Measurements from ENCODE around the gene FITM1.

DNA sequence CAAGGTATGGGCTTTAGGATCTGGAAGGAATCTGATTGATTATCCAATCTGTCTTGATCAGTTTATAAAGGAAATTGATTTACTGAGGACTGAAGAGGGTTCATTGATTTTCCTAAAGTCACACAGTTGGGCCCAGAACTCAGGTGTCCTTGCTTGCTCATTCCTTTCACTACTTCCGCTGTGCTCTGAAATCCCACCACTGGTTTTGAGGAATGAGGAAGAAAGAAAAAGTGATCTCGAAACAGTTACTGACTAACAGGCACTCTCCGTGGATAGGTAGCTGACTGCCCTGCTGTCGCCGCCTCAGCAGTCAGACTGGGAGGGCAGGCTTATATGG, at the start of gene FITM1:
- TF ChIP-seq, protein P1, sequence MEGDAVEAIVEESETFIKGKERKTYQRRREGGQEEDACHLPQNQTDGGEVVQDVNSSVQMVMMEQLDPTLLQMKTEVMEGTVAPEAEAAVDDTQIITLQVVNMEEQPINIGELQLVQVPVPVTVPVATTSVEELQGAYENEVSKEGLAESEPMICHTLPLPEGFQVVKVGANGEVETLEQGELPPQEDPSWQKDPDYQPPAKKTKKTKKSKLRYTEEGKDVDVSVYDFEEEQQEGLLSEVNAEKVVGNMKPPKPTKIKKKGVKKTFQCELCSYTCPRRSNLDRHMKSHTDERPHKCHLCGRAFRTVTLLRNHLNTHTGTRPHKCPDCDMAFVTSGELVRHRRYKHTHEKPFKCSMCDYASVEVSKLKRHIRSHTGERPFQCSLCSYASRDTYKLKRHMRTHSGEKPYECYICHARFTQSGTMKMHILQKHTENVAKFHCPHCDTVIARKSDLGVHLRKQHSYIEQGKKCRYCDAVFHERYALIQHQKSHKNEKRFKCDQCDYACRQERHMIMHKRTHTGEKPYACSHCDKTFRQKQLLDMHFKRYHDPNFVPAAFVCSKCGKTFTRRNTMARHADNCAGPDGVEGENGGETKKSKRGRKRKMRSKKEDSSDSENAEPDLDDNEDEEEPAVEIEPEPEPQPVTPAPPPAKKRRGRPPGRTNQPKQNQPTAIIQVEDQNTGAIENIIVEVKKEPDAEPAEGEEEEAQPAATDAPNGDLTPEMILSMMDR (IDR thresholded peaks at IDR 0.05) = no peak
- no peak for TF ChIP-seq POLR2A (IDR thresholded peaks at IDR 0.05)
